GM23338 (cell line): Measurements from ENCODE around the gene KCNMA1.

Experiments used
- EZH2 ChIP-seq: fragments of 200-600 bp; sonication (generic); IDR thresholded peaks from one replicate; pipeline ENCODE4 v1.8.0; 2017; ENCODE audit warnings: antibody characterized with exemption, mild to moderate bottlenecking, low read depth; ENCODE audit not compliant: unreplicated experiment
- JUNB ChIP-seq: IDR thresholded peaks from one replicate; pipeline ENCODE4 v1.6.1; 2016; ENCODE audit warnings: antibody characterized with exemption; ENCODE audit not compliant: unreplicated experiment
- NANOG ChIP-seq: IDR thresholded peaks from 2 replicates; pipeline ENCODE4 v1.6.1; 2016; ENCODE audit warnings: antibody characterized with exemption, borderline replicate concordance
- TF ChIP-seq, protein P1 (sequence below), 2 experiments: fragments of 200-600 bp in 1 of 2; sonication (generic) in 1 of 2; conservative IDR thresholded peaks; 2 replicates each; pipeline versions ENCODE4 v1.5.1 to v1.6.1; 2016 to 2017; ENCODE audit warnings: antibody characterized with exemption in 2 of 2, low read depth in 2 of 2, mild to moderate bottlenecking in 2 of 2, moderate library complexity in 1 of 2

DNA sequence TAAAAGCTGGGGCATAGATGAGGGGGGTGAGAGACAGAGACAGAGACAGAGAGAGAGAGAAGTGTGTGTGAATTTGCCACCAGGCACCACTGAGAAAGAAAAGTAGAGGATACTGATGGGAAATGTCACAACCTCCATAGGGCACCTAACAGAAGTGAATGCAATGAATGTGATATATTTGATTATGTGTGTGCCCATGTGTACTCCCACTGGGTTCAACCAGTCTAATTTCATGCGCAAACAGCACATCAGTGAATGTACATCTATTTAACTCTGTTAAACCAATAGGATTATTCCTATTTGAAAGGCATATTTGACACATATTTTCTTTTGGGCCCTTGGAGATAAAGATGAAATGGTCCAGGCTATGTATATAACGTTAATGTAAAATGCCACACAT is 241.3 kb downstream of the KCNMA1 start:
- TF ChIP-seq, protein P1, sequence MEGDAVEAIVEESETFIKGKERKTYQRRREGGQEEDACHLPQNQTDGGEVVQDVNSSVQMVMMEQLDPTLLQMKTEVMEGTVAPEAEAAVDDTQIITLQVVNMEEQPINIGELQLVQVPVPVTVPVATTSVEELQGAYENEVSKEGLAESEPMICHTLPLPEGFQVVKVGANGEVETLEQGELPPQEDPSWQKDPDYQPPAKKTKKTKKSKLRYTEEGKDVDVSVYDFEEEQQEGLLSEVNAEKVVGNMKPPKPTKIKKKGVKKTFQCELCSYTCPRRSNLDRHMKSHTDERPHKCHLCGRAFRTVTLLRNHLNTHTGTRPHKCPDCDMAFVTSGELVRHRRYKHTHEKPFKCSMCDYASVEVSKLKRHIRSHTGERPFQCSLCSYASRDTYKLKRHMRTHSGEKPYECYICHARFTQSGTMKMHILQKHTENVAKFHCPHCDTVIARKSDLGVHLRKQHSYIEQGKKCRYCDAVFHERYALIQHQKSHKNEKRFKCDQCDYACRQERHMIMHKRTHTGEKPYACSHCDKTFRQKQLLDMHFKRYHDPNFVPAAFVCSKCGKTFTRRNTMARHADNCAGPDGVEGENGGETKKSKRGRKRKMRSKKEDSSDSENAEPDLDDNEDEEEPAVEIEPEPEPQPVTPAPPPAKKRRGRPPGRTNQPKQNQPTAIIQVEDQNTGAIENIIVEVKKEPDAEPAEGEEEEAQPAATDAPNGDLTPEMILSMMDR (conservative IDR thresholded peaks at IDR 0.05; ENCODE audit: low read depth in 2 of 2) = no peak
- TF ChIP-seq NANOG = no peak
- TF ChIP-seq EZH2 = no peak
- no peak for TF ChIP-seq JUNB
